NCI-H748 (cell line): ENCODE data around the gene ZBTB44.

Experiments
- DNase-seq: peaks from one replicate; lab custom pipeline; 2025; ENCODE audit not compliant: unreplicated experiment; lab: John Stamatoyannopoulos, UW

ZBTB44 gene

GRCh38 chr11:130178441-130179339, 136.0 kb downstream of the ZBTB44 start:
- DNase-seq = no peak

- peak; percentile 16 for DNase-seq
Observed at GRCh38 chr11:130177782-130178181, 136.9 kb downstream of the ZBTB44 start.
